Activated CD4-positive, alpha-beta T cell treated with anti-CD3 and anti-CD28 coated beads, Interleukin-2, amount 10 ng/mL, durations not matched to agents 24 days and 14 days (primary cell): Measurements from ENCODE around the gene CHM. TPM values are rescaled to one million over a fixed set of nuclear protein-coding genes. Genes with fewer than 3 reads are reported as not detected.

Experiments
- total RNA-seq: library from RNA; stranded (reverse); gene quantifications from 2 replicates; pipeline ENCODE4 v1.2.3, GENCODE V29; 2022

The CHM gene
- total RNA-seq, 1 donor from 2014 or later, result 16.7 TPM

Other genes with a start within 250 kb of the CHM start
- not detected in 2 replicates for gene DACH2, start 100.9 kb upstream of the CHM start, total RNA-seq